ENCODE measurements around the gene GABRG1.

The GABRG1 gene

DNA sequence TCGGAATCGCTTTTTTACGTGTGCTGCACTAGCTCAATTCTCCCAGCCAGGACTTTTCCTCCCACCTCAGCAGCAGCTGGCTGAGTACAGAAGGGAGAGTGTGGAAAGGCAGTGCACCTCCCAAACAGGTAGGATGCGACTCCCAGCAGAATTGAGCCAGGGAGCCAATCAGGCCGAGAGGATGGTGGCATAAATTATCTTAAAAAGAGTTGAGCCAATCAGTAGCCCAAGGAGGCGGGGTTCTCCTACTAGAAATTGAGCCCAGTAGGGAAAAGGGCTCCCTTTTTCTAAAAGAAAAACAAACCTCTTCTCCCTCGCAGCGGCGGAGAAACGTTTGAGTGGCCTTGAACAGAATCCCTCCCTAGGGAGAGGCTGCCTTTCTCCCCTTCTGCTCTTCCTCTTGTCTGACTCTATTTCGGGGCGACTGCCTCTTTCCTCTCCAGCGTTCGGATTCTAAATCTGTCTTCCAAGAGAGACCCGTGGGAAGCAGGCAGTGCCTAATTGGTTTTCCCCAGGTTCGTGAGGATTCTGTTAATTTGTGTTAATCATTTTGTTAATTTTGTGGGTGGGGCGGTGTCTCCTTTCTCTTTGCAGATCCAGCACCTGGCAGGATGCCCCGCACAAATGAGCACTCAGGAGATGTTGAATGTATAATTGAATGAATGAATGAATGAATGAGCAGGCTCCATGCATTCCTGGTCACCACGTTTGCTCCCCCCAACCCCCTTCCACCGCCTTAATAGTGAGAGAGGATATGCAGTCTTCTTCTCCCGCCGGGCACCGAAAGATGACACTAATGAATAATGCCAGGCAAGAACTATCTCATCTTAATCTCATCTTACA is at the start of gene GABRG1:
Gene GABRG1 (minus strand): TSS at position 142 of the 843 bp plus-strand sequence. CDS start 141 bp downstream, at position 1.
- H3K9ac ChIP-seq (ENCODE audit: low read length): no peak within 1 kb of the TSS
- H3K36me3 ChIP-seq (ENCODE audit: control insufficient read depth, insufficient read depth, low read length): no peaks in the 10 kb centered on the region
- H3K4me3 ChIP-seq (ENCODE audit: low read length): no peak within 1 kb of the TSS
- H3K4me1 ChIP-seq (ENCODE audit: control insufficient read depth, insufficient read depth, low read length): no peaks in the 10 kb centered on the region
- H3K27ac ChIP-seq (ENCODE audit: low read depth, low read length): no peak within 1 kb of the TSS
- H3K27me3 ChIP-seq (ENCODE audit: control insufficient read depth, insufficient read depth, low read length): no peaks in the 10 kb centered on the region

DNA sequence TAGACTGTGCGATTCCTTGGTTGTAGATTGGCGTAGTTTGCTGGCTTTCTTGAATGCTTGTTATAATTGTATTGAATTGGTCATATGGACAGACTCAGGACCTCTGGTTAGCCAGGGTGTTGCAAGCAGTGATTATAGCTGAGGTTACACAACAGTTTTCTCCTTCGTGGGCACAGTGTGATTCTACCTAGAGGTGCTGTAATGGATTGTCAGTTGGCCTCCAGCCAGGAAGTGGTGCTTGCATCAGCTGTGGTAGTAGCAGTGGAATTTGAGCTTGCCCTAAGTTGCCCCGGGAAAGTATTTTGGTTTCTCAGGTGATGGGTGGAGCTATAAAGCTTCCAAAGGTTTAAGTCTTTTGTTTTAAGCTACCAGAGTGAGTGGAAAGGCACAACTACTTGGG is 23.1 kb upstream of the GABRG1 start:
- Histone ChIP-seq H3K36me3 (ENCODE audit: control insufficient read depth, insufficient read depth, low read length) (no peaks in the 10 kb centered on the region), H3K27ac (ENCODE audit: low read depth, low read length) (no peak overlapping the region), H3K4me1 (ENCODE audit: control insufficient read depth, insufficient read depth, low read length) (no peaks in the 10 kb centered on the region), H3K9ac (ENCODE audit: low read length) (no peak overlapping the region), H3K4me3 (ENCODE audit: low read length) (no peak overlapping the region), H3K27me3 (ENCODE audit: control insufficient read depth, insufficient read depth, low read length) (no peaks in the 10 kb centered on the region)

DNA sequence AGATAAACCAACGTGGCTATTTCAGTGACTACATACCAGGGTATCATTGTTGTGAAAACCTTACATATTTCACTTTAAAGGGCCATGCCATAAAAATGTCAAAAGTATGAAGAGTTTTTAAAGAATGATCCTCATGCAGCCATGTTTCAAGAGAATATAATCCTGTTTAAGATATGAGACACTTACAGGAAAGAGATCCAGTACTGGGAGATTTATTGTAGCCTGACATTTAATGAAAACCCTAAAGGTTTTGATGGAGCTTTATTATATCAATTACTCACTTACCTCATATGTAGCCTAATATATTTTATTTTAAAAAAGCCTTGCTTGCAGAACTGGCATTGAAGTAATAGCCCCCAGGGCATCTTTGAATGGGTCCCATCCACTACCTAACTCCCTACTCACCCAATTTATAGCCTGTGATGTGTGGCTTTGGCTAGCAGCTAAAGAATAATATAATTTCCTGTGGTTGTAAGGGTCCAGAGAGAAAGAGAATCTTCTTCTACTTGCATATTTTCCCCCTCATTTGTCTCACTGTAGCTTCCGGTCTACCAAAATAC is 7.7 kb upstream of the GABRG1 start:
- Histone ChIP-seq H3K9ac (ENCODE audit: low read length) (no peak overlapping the region), H3K27ac (ENCODE audit: low read depth, low read length) (no peak overlapping the region), H3K4me1 (ENCODE audit: control insufficient read depth, insufficient read depth, low read length) (no peaks in the 10 kb centered on the region), H3K27me3 (ENCODE audit: control insufficient read depth, insufficient read depth, low read length) (no peaks in the 10 kb centered on the region), H3K4me3 (ENCODE audit: low read length) (no peak overlapping the region), H3K36me3 (ENCODE audit: control insufficient read depth, insufficient read depth, low read length) (no peaks in the 10 kb centered on the region)

DNA sequence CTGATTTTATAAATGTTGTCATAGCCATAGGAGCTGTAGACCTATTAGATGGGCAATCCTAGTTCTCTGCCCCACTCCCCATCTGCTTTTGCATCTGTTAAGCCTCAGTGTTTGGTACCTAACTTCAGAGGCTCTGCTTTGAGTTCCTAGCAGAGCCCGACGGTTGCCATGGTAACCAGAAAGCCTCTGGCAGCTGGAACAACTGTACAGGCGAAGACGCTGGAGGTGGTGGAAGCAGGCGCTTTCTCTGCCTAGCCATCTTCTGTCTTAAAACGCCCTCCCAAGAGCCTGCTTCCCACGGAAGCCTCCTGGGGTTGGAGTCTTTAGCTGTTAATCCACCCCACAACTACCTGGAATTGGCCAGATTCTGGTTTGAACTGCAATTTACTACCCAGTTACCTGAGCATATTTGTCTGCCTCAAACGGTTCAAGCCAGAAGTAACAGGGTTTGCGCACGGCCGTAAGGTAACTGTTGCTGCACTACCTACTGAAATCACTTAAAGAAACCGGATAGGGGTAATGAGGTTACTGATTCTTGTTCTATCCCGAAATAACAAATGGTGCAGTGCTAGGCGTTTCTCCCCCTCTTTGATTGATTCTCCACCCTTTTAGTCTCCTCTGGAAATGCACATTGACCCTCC is 1.0 kb upstream of the GABRG1 start:
- Histone ChIP-seq H3K4me3 (ENCODE audit: low read length) (no peak overlapping the region), H3K36me3 (ENCODE audit: control insufficient read depth, insufficient read depth, low read length) (no peaks in the 10 kb centered on the region), H3K27ac (ENCODE audit: low read depth, low read length) (no peak overlapping the region), H3K9ac (ENCODE audit: low read length) (no peak overlapping the region), H3K27me3 (ENCODE audit: control insufficient read depth, insufficient read depth, low read length) (no peaks in the 10 kb centered on the region), H3K4me1 (ENCODE audit: control insufficient read depth, insufficient read depth, low read length) (no peaks in the 10 kb centered on the region)

DNA sequence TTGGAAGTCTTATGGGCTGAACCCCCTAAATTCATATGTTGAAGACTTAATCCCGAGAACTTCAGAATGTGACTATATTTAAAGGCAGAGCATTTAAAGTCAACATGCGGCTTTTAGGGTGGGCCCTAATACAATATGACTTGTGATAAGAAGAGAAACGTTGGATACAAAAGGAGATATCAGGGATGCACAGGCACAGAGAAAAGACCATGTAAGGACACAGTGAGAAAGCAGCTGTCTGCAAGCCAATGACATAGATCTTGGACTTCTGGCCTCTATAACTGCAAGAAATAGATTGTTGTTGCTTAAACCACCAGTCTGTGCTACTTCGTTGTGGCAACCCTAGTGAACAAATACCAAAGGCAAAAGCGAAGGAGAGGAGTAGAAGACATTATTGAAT is 42.2 kb downstream of the GABRG1 start:
- Histone ChIP-seq H3K27me3 (ENCODE audit: control insufficient read depth, insufficient read depth, low read length) (no peaks in the 10 kb centered on the region), H3K36me3 (ENCODE audit: control insufficient read depth, insufficient read depth, low read length) (no peaks in the 10 kb centered on the region), H3K9ac (ENCODE audit: low read length) (no peak overlapping the region), H3K4me3 (ENCODE audit: low read length) (no peak overlapping the region), H3K27ac (ENCODE audit: low read depth, low read length) (no peak overlapping the region), H3K4me1 (ENCODE audit: control insufficient read depth, insufficient read depth, low read length) (no peaks in the 10 kb centered on the region)

DNA sequence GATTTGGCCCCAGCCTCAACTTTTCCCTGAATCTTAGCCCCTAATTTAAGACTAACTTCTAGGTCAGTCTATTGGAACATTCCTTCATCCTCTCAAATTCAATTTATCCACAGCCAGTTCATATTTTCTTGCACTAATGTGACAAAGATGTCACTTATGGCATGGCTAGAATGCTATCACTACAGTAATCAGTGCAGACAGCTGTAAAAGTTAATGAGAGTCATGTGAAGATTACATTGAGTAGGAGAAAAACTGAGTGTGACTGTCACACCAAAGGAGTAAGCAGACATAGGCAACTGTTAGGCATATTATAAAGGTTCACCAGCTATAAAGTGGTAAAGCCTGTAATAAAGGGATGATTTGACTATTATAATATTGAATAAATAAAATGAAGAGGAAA is 42.6 kb downstream of the GABRG1 start:
- no peak overlapping the region for H3K4me3 ChIP-seq (ENCODE audit: low read length)

DNA sequence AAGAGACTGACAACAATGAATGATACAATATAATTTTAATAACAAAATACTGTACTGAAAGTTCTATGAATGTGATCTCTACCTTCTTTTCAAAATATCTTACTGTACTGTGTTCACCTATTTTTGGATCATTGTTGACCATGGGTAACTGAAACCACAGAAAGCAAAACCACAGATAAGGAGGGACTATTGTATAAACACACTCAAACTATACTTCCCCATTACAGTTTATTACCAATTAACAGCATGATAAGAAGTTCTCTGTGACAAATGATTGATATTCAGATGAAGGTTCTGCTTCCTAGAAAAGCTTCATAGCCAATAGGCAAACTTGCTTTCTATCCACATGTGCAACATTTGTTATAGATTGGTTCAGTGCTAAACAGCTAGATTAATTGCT is 50.1 kb downstream of the GABRG1 start:
- H3K9ac ChIP-seq (ENCODE audit: low read length): no peak overlapping the region
- H3K4me1 ChIP-seq (ENCODE audit: control insufficient read depth, insufficient read depth, low read length): no peaks in the 10 kb centered on the region
- H3K27me3 ChIP-seq (ENCODE audit: control insufficient read depth, insufficient read depth, low read length): no peaks in the 10 kb centered on the region
- H3K27ac ChIP-seq (ENCODE audit: low read depth, low read length): no peak overlapping the region
- no peaks in the 10 kb centered on the region for H3K36me3 ChIP-seq (ENCODE audit: control insufficient read depth, insufficient read depth, low read length)
- H3K4me3 ChIP-seq (ENCODE audit: low read length): no peak overlapping the region

More for the DNA sequence above, 42.6 kb downstream of the GABRG1 start:
- Histone ChIP-seq H3K9ac (ENCODE audit: low read length) (no peak overlapping the region), H3K4me1 (ENCODE audit: control insufficient read depth, insufficient read depth, low read length) (no peaks in the 10 kb centered on the region), H3K27ac (ENCODE audit: low read depth, low read length) (no peak overlapping the region), H3K27me3 (ENCODE audit: control insufficient read depth, insufficient read depth, low read length) (no peaks in the 10 kb centered on the region), H3K36me3 (ENCODE audit: control insufficient read depth, insufficient read depth, low read length) (no peaks in the 10 kb centered on the region)

DNA sequence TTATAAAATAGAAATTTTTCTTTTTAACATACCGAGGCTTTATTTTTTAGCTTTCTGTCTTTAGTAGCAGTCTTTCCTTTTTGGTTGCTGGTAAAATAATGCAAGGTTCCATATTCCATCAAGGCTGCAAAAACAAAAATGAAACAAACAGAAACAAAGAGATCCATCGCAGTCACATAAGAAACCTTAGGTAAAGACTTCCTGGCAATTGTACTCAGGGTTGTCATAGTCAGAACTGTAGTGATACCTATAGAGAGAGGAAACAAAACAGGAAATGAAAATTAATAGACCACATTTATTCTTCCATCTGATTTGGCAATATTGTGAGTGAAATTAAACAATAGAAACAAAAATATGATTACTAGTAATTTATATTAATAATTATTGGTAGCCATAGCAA is 72.5 kb downstream of the GABRG1 start:
- Histone ChIP-seq H3K27me3 (ENCODE audit: control insufficient read depth, insufficient read depth, low read length) (no peaks in the 10 kb centered on the region), H3K9ac (ENCODE audit: low read length) (no peak overlapping the region), H3K27ac (ENCODE audit: low read depth, low read length) (no peak overlapping the region), H3K36me3 (ENCODE audit: control insufficient read depth, insufficient read depth, low read length) (no peaks in the 10 kb centered on the region), H3K4me3 (ENCODE audit: low read length) (no peak overlapping the region), H3K4me1 (ENCODE audit: control insufficient read depth, insufficient read depth, low read length) (no peaks in the 10 kb centered on the region)

DNA sequence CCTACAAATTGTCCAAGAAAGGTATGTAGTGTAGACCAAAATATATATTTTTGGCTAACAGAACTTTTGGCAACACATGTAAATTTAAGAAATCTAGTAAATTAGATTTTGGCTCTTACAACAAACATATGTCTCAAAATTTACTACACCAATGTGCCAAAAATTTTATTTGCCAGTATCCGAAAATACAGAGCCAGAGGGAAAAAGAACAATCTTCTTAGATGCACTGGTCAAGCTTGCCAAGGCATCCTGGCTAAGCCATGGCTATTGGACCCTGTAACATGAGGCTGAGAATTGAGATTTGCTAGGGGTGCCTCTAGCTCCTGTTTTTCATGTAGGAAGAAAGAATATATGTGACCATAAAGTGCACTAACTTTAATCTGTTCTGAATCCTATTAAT is 91.8 kb downstream of the GABRG1 start:
- Histone ChIP-seq H3K4me3 (ENCODE audit: low read length) (no peak overlapping the region), H3K9ac (ENCODE audit: low read length) (no peak overlapping the region), H3K36me3 (ENCODE audit: control insufficient read depth, insufficient read depth, low read length) (no peaks in the 10 kb centered on the region), H3K27me3 (ENCODE audit: control insufficient read depth, insufficient read depth, low read length) (no peaks in the 10 kb centered on the region), H3K27ac (ENCODE audit: low read depth, low read length) (no peak overlapping the region), H3K4me1 (ENCODE audit: control insufficient read depth, insufficient read depth, low read length) (no peaks in the 10 kb centered on the region)

DNA sequence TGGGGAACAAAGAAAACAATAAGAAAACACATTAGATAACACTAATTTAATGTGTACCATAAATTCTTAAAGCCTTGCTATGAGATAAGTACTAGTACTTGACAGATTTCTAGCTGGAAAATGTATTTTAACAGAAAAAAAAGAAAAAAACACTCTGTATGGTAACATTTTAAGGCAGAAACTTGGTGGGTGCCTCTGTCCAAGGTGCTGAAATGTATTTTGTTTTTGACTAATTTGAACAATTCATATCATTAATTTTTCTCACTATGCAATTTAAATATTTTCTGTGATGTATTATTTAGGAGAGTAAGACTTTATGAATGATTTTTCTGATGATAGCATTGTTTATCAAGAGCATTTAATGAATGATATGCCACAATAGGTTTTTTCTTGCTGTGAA is 107.5 kb downstream of the GABRG1 start:
- Histone ChIP-seq H3K4me3 (ENCODE audit: low read length) (no peak overlapping the region), H3K27me3 (ENCODE audit: control insufficient read depth, insufficient read depth, low read length) (no peaks in the 10 kb centered on the region), H3K4me1 (ENCODE audit: control insufficient read depth, insufficient read depth, low read length) (no peaks in the 10 kb centered on the region), H3K9ac (ENCODE audit: low read length) (no peak overlapping the region), H3K27ac (ENCODE audit: low read depth, low read length) (no peak overlapping the region), H3K36me3 (ENCODE audit: control insufficient read depth, insufficient read depth, low read length) (no peaks in the 10 kb centered on the region)

DNA sequence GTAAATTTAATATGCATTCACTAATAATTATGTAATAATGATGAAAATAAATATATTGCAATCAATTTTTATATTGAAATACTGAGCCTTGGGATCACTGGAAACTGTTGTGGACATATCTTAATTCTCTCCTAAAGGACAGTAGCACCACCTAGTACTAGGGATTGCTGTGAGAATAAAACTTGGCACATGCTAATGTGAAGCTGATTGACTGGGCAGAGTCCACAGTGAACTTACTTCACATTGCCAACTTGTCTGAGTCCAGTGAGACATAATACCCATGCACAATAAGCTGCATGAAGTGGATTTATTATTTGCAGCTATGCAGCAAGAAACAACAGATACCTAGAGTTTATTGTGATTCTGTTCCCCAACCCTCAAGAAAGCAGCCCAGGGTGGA is 131.1 kb downstream of the GABRG1 start:
- Histone ChIP-seq H3K4me1 (ENCODE audit: control insufficient read depth, insufficient read depth, low read length) (no peaks in the 10 kb centered on the region), H3K27ac (ENCODE audit: low read depth, low read length) (no peak overlapping the region), H3K4me3 (ENCODE audit: low read length) (no peak overlapping the region), H3K36me3 (ENCODE audit: control insufficient read depth, insufficient read depth, low read length) (no peaks in the 10 kb centered on the region), H3K9ac (ENCODE audit: low read length) (no peak overlapping the region), H3K27me3 (ENCODE audit: control insufficient read depth, insufficient read depth, low read length) (no peaks in the 10 kb centered on the region)

DNA sequence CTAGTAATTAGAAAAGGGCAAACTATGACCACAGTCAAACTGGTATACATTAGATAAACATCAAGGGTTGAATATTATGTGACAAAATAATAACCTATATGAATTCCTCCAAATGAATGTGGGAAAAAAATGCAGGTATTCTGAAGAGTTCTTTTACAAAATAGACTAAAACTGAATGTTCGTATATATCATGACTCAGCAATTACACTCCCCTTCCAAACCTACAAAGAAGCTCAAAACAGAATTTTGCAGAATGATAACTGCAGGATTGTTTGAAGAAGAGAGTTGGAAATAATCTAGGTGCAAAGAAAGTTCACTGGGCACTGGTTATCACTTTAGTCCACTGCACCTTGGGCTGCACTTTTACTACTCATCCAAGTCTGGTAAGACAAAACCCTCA is 134.1 kb downstream of the GABRG1 start:
- Histone ChIP-seq H3K36me3 (ENCODE audit: control insufficient read depth, insufficient read depth, low read length) (no peaks in the 10 kb centered on the region), H3K9ac (ENCODE audit: low read length) (no peak overlapping the region), H3K27me3 (ENCODE audit: control insufficient read depth, insufficient read depth, low read length) (no peaks in the 10 kb centered on the region), H3K27ac (ENCODE audit: low read depth, low read length) (no peak overlapping the region), H3K4me1 (ENCODE audit: control insufficient read depth, insufficient read depth, low read length) (no peaks in the 10 kb centered on the region), H3K4me3 (ENCODE audit: low read length) (no peak overlapping the region)

Data from rectal smooth muscle tissue (tissue), 1 donor.